ENCODE measurements around the gene LUZP1. TPM values are rescaled to one million over a fixed set of nuclear protein-coding genes. Genes with fewer than 3 reads are reported as not detected.

LUZP1 gene
- total and polyA plus RNA-seq, 2 donors (not counting 3 experiments of a cell fraction or from before 2014, with no cell fraction given): 26.3 to 82.4 TPM

DNA sequence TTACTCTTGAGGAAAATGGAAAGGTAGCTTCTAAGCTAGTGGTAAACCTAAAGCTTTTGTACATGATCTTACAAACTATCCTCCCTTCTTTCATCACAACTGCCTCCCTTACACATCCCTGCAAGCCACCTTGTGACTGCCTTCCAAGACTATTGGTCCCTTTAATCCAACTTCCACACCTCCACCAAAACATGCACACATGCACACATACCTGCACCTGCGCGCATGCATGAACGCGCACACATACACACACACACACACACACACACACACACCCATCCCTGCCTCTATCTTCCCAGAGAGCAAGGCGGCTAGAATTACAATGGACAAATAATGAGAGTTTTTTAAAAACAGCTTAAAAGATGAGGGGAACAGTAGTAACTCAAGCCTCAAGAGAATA lies 58.3 kb downstream of the LUZP1 start:
- BruUV-seq (replicated peaks): no TSS peak
- Histone ChIP-seq H3K27ac (ENCODE audit: insufficient read depth, low read depth, low read length) (no peak overlapping the region), H3K79me2 (ENCODE audit: control insufficient read depth, insufficient read depth, low read length) (peaks cover 92% of the 10 kb centered on the region), H3K9ac (replicated peaks; ENCODE audit: extremely low read depth, insufficient read depth, low read length) (no peak overlapping the region), H4K20me1 (replicated peaks; ENCODE audit: control insufficient read depth, extremely low read depth, insufficient read depth, low read length) (no peaks in the 10 kb centered on the region), H2AFZ (ENCODE audit: low read depth, low read length) (no peak overlapping the region), H3K4me2 (ENCODE audit: insufficient read depth, low read length) (no peak overlapping the region), H3K4me3 (replicated peaks in 1 of 3; ENCODE audit: insufficient read depth in 1 of 3, low read depth in 1 of 3, low read length in 3 of 3) (no peak overlapping the region), H3K9me1 (replicated peaks; ENCODE audit: control insufficient read depth, extremely low read depth, insufficient read depth, low read length) (no peaks in the 10 kb centered on the region), H3K27me3 (ENCODE audit: control insufficient read depth in 2 of 2, insufficient read depth in 2 of 2, low read length in 2 of 2) (no peaks in the 10 kb centered on the region), H3K9me3 (replicated peaks; ENCODE audit: control insufficient read depth, insufficient read depth, low read length) (no peaks in the 10 kb centered on the region), H3K36me3 (ENCODE audit: control insufficient read depth in 2 of 2, extremely low read depth in 1 of 2, insufficient read depth in 2 of 2, low read length in 2 of 2) (peaks cover 6 to 16% of the 10 kb centered on the region in 2 experiments), H3K4me1 (ENCODE audit: control insufficient read depth, extremely low read depth, insufficient read depth, low read length) (peaks cover 30% of the 10 kb centered on the region)
- CTCF ChIA-PET: interaction anchor here (0.8 to 7.2 kb wide), 6 partner anchors 9 to 74 kb away, joined by 3 to 36 read pairs (median 4); no protein-coding TSS in a partner anchor
- intact Hi-C loops (cut with micrococcal nuclease) (no loop called here), dilution Hi-C loops (cut with MboI; ENCODE audit: extremely low pct_ligation_motif_present, low sequenced_read_pairs) (no loop called here)
- no peak for TF ChIP-seq POLR2A (IDR thresholded peaks at IDR 0.05; ENCODE audit: low read depth, low read length)
- TF ChIP-seq GATA2 (IDR thresholded peaks at IDR 0.05; ENCODE audit: insufficient read depth, insufficient read length, low read depth, low read length): no peak
- no peak for TF ChIP-seq JUN (IDR thresholded peaks at IDR 0.05; ENCODE audit: borderline replicate concordance, insufficient read depth, insufficient read length, low read depth)
- no peak for TF ChIP-seq MYC (IDR thresholded peaks at IDR 0.05; ENCODE audit: low read depth, low read length)
- no peak for TF ChIP-seq MAX (IDR thresholded peaks at IDR 0.05; ENCODE audit: insufficient read depth, insufficient read length)
- no peak for TF ChIP-seq POLR2AphosphoS5 (IDR thresholded peaks at IDR 0.05; ENCODE audit: insufficient read depth, low read depth, low read length)
- TF ChIP-seq FOS (IDR thresholded peaks at IDR 0.05; ENCODE audit: borderline replicate concordance, insufficient read depth, low read length): no peak
- DNase-seq (ENCODE audit: low read depth, low spot score): no peak
- FAIRE-seq: no peak
- POLR2A ChIA-PET: interaction anchor here (1.4 kb wide), 1 partner anchor 17 kb away, joined by 3 read pairs; no protein-coding TSS in a partner anchor

GRCh38 chr1:23108918-23109533 lies 59.6 kb downstream of the LUZP1 start:
- Histone ChIP-seq H3K79me2 (ENCODE audit: control insufficient read depth, insufficient read depth, low read length) (peaks cover 86% of the 10 kb centered on the region), H3K27ac (ENCODE audit: insufficient read depth, low read depth, low read length) (no peak overlapping the region), H3K36me3 (ENCODE audit: control insufficient read depth in 2 of 2, extremely low read depth in 1 of 2, insufficient read depth in 2 of 2, low read length in 2 of 2) (peaks cover 10 to 16% of the 10 kb centered on the region in 2 experiments), H3K27me3 (ENCODE audit: control insufficient read depth in 2 of 2, insufficient read depth in 2 of 2, low read length in 2 of 2) (no peaks in the 10 kb centered on the region), H3K4me3 (replicated peaks in 1 of 3; ENCODE audit: insufficient read depth in 1 of 3, low read depth in 1 of 3, low read length in 3 of 3) (no peak overlapping the region), H3K4me1 (ENCODE audit: control insufficient read depth, extremely low read depth, insufficient read depth, low read length) (peaks cover 27% of the 10 kb centered on the region), H3K9me3 (replicated peaks; ENCODE audit: control insufficient read depth, insufficient read depth, low read length) (no peaks in the 10 kb centered on the region), H2AFZ (ENCODE audit: low read depth, low read length) (no peak overlapping the region), H4K20me1 (replicated peaks; ENCODE audit: control insufficient read depth, extremely low read depth, insufficient read depth, low read length) (no peaks in the 10 kb centered on the region), H3K9me1 (replicated peaks; ENCODE audit: control insufficient read depth, extremely low read depth, insufficient read depth, low read length) (no peaks in the 10 kb centered on the region), H3K4me2 (ENCODE audit: insufficient read depth, low read length) (no peak overlapping the region), H3K9ac (replicated peaks; ENCODE audit: extremely low read depth, insufficient read depth, low read length) (no peak overlapping the region)
- intact Hi-C loops (cut with micrococcal nuclease) (no loop called here), dilution Hi-C loops (cut with MboI; ENCODE audit: extremely low pct_ligation_motif_present, low sequenced_read_pairs) (no loop called here)
- FAIRE-seq (no peak), DNase-seq (ENCODE audit: low read depth, low spot score) (no peak)
- BruUV-seq (replicated peaks): no TSS peak
- CTCF ChIA-PET: interaction anchor here (0.8 to 7.2 kb wide), 4 partner anchors 9 to 75 kb away, joined by 3 to 36 read pairs (median 10); no protein-coding TSS in a partner anchor
- TF ChIP-seq POLR2AphosphoS5 (IDR thresholded peaks at IDR 0.05; ENCODE audit: insufficient read depth, low read depth, low read length): no peak
- TF ChIP-seq MYC (IDR thresholded peaks at IDR 0.05; ENCODE audit: low read depth, low read length): no peak
- no peak for TF ChIP-seq POLR2A (IDR thresholded peaks at IDR 0.05; ENCODE audit: low read depth, low read length)
- no peak for TF ChIP-seq CTCF (IDR thresholded peaks at IDR 0.05; ENCODE audit: extremely low read depth in 1 of 2, insufficient read depth in 1 of 2, low read depth in 1 of 2, low read length in 2 of 2)
- TF ChIP-seq MAX (IDR thresholded peaks at IDR 0.05; ENCODE audit: insufficient read depth, insufficient read length): no peak
- TF ChIP-seq FOS (IDR thresholded peaks at IDR 0.05; ENCODE audit: borderline replicate concordance, insufficient read depth, low read length): no peak
- no peak for TF ChIP-seq EZH2 (IDR thresholded peaks at IDR 0.05; ENCODE audit: borderline replicate concordance, low read depth, low read length, severe bottlenecking)
- TF ChIP-seq JUN (IDR thresholded peaks at IDR 0.05; ENCODE audit: borderline replicate concordance, insufficient read depth, insufficient read length, low read depth): no peak
- no peak for TF ChIP-seq GATA2 (IDR thresholded peaks at IDR 0.05; ENCODE audit: insufficient read depth, insufficient read length, low read depth, low read length)
- POLR2A ChIA-PET: interaction anchor here (1.8 kb wide), 1 partner anchor 58 kb away, joined by 6 read pairs; no protein-coding TSS in a partner anchor
